IPS DF 19.7 (cell line): ENCODE data around the gene ATXN7L3.

Experiments used
- DNase-seq: peaks from one replicate; pipeline ENCODE4 v3.0.0-alpha.2; 2013; ENCODE audit warnings: low read depth, low spot score

The ATXN7L3 gene

DNA sequence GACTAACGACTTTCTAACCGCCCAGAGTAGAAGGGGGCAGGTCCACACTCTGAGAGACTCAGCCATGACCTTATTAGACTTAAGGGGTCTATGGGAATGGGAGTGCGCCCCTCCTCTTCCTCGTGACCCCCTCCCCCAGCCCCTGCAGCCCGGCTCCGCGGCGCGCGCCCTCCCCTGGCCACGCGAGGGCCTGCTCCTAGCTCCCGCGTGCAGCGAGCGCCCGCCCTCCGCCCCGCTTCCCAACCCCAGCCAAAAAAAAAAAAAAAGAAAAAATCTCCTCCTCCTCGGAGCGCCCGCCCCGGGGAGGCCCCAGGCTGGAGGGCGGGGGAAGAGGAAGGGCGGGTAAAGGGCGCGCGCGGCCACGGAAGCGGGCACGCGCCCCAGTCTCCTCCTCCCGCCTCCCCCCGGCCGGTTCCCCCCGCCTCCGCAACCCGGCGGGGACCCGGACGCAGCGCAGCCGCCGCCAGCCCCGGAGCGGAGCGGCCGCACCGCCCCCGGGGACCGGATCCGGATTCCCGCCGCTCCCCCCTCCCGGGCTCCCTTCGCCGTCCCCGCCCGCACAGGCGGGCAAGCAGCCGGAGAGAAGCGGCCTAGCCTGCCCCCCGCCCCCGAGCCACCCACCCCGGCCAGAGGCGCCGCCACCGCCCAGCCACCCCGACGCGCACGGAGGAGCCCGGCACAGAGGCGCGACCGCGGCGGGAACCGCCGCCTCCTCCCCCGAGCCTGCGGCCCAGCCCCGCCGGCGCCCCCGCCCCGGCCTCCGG is 18.8 kb upstream of the ATXN7L3 start:
- no peak for DNase-seq

- no peak for DNase-seq
Observed at GRCh38 chr17:44217738-44218343, 18.2 kb upstream of the ATXN7L3 start.

DNA sequence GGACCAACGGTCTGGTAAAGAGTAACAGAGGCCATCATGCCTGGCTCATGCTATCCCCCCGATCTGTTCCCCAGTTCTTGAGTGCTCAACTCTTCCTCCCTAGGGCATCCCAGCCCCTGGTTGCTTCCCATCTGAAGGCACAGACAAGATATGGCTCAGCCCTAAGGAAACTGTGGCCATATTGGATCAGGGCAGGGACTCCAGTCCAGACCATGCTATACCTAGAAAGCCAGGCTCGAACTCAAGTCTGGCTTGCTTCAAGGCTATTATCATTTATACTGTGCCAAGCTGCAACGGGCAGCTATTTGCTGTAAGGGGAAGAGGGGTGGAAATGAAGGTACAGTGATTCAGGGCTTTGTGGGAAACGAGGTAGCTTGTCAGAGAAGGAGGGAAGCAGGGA is 17.0 kb upstream of the ATXN7L3 start:
- no peak for DNase-seq

GRCh38 chr17:44216173-44216572 is 16.5 kb upstream of the ATXN7L3 start:
- no peak for DNase-seq

GRCh38 chr17:44214896-44215295 is 15.2 kb upstream of the ATXN7L3 start:
- DNase-seq = no peak

DNA sequence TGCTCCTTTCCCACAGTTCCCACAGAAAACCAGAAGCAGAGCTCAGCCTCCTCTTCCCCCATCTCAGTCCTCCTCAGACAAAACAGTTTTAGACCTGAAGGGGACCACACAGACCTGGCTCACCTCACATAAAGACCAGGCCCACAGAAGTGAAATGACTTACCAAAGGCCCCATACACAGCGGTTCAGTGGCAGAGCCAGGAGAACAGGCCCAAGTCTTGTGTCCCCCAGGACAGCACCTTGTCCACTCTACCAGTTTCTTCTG is 14.5 kb upstream of the ATXN7L3 start:
- no peak for DNase-seq

- no peak for DNase-seq
Observed at GRCh38 chr17:44213403-44214229, 13.9 kb upstream of the ATXN7L3 start.

DNA sequence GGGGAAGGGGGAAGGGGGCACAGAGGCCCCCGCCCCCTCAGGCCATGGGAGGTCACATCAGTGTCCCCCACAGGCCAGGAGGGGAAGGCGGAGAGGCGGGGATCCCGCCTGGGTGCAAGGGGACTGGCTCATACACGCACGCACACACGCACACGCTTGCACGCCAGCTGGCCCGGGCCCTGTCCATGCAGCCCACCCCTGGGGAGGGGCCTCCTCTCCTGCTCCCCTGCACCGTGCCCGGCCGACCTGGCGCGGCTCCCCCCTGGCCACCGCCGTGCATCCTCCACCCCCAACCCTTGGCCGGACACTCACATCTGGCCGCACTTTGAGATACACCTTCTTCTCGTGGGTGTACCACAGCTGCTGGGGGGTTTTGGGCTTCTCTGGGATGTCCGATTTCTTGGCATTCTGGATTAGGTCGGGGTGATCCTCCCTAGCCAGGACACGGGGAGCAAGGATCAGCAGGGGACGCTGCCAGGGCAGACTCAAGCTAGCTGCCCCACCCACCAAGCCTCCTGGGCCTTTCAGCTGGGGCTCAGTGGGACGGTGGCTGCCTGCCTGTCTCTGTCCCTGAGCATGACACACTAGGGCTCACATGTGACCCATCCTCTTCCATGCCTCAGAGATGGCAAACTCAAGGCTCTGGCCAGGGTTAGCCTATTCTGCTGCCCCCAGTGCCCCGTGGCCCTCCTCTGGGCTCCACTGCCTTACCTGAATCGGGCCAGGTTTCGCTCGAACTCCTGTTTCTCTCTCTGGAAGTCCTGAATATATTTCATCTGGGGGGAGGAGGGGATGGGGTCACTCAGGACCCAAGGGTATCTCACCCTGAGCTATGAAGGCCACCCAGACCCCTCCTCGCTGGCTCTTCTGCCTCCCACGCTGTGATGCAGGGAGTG is 13.1 kb upstream of the ATXN7L3 start:
- DNase-seq = no peak

GRCh38 chr17:44211281-44212265 is 11.9 kb upstream of the ATXN7L3 start:
- DNase-seq = no peak

DNA sequence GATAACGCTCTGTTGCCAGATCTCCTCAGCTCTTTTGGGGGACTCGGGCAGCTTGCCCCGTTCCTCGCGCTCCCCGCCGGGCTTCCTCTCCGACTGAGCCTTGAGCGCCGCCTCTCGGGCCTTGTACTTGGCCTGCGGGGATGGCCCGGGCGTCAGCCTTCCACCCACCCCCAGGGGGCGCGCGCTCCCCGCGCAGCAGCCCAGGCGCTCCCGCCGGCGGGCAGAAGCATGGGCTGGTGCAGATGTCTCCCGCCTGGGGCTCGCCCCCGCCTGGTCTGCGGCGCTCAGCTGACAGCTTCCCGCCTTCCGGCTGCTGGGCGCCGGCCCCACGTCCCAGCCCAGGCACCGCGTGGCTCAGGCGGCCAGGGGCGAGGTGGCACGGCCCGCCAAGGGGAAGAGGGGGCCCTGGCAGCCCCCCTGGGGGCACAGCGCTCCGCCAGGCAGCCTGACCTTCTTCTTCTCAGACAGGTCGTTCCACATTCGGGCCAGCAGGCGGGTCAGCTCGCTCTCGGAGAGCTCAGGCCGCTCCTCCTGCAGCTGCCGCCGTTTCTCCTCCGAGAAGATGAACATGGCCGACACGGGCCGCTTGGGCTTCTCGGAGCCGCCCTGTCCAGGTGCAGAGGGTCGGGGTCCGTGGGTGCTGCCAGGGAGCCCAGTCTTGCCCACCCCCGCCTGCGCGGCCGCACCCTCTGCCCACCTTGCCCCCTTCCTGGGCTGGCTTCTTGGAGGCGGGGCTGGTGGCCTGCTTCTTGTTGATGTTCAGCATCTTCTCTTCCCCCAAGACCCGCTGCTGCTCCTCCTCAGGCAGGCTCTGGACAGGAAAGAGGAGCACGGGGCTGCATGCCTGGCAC is 10.9 kb upstream of the ATXN7L3 start:
- no peak for DNase-seq

- DNase-seq = no peak
Observed at GRCh38 chr17:44209786-44210341, 10.2 kb upstream of the ATXN7L3 start.

DNA sequence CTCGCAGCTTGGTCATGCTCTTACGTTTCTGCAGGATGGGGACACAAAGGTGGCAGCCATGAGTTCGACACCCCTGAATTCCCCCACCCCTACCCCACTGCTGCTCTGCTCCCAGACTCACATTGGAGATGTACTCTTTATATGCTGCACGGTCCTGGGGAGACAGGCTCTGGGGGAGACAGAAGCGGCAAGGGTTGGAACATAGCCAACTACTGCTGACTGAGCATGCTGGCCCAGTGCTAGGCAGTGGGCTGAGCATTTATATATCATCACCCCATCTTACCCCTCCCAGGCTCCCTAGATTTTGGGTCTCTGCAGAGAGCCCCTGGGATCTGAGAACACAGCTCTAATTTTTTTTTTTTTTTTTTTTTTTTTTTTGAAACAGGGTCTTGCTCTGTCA is 8.1 kb upstream of the ATXN7L3 start:
- no peak for DNase-seq

GRCh38 chr17:44207319-44207718 is 7.6 kb upstream of the ATXN7L3 start:
- DNase-seq = no peak

GRCh38 chr17:44206825-44207155 is 7.1 kb upstream of the ATXN7L3 start:
- DNase-seq = no peak

- DNase-seq = no peak
Observed at GRCh38 chr17:44205962-44206824, 6.5 kb upstream of the ATXN7L3 start.

DNA sequence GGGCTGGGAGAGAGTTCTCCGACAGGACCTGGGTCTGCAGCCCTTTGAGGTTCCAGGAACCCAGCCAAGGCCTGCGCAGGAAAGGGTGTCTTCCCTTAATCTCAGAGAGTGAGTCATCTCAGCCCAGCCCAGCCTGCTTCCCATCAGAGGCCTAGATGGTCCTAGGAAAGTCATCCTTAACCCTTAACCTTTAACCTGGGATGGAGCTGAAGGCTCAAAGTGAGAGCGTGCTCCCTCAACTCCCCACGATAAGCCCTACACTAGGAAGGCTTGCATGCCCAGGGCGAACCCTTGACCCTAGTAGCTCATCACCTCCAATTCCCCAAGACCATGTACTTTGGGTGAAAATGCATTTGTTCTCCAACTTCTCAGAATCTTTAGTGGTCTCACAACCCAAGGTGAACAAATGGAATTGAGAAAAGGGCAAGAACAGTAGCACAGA is 4.8 kb upstream of the ATXN7L3 start:
- DNase-seq = no peak

- DNase-seq = no peak
Observed at GRCh38 chr17:44203731-44204440, 4.2 kb upstream of the ATXN7L3 start.

- DNase-seq = no peak
Observed at GRCh38 chr17:44202756-44203155, 3.1 kb upstream of the ATXN7L3 start.
